Stimulated activated naive CD4-positive, alpha-beta T cell treated with Interleukin-2 at 50 U/mL for 16 hours (primary cell): Measurements from ENCODE around the gene RCC1.
"Not testable (repeated sequence)": the region's sequence is repeated elsewhere in the genome, so short reads cannot be mapped to it uniquely, and the experiment has no call there.

Experiments used
- DNase-seq: peaks from one replicate; lab custom pipeline; 2025; lab: John Stamatoyannopoulos, UW

Gene RCC1, protein sequence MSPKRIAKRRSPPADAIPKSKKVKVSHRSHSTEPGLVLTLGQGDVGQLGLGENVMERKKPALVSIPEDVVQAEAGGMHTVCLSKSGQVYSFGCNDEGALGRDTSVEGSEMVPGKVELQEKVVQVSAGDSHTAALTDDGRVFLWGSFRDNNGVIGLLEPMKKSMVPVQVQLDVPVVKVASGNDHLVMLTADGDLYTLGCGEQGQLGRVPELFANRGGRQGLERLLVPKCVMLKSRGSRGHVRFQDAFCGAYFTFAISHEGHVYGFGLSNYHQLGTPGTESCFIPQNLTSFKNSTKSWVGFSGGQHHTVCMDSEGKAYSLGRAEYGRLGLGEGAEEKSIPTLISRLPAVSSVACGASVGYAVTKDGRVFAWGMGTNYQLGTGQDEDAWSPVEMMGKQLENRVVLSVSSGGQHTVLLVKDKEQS

DNA sequence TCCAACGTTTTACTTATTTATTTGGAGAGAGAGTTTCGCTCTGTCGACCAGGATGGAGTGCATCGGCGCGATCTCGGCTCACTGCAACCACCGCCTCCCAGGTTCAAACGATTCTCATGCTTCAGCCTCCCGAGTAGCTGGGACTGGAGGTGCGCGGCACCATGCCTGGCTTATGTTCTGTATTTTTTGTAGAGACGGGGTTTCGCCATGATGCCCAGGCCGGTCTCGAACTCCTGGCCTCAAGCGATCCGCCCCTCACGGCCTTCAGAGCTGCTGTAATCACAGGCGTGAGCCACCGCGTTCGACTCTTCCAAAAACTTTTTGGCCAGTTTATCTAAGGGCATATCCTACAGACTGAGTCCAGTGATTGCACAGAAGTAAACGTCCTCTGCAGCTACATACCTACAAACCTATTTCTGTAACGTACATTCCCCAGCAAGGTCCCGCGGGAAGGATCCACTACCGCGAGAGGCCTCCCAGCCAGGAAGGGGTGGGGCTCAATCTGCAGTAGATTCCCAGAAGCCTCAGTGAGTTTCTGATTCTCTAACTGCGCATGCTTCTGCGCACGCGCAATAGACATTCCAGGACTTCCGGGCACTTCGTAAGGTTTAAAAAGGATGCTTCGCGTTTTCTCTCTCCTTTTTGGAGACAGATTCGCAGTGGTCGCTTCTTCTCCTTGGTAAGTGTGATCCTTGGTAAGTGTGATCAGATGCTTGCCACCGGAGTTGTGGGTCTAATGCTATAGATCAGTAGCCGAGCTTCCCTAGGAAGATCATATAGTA lies at the start of gene RCC1:
TSS of gene RCC1 (plus strand) at position 638 of the 782 bp plus-strand sequence. CDS start 23,824 bp downstream, outside the sequence.
- DNase-seq, result peak; percentile 95

DNA sequence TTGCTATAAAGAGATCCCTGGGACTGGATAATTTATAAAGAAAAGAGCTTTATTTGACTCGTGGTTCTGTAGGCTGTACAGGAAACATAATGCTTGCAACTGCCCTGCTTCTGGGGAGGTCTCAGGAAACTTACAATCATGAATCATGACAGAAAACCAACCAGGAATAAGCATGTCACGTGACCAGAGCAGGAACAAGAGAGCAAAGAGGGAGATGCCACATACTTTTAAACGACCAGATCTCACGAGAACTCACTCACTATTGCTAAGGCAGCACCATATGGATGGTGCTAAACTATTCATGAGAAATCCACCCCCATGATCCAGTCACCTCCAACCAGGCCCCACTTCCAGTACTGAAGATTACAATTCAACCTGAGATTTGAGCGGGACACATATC lies 49.8 kb upstream of the RCC1 start:
- no peak for DNase-seq

DNA sequence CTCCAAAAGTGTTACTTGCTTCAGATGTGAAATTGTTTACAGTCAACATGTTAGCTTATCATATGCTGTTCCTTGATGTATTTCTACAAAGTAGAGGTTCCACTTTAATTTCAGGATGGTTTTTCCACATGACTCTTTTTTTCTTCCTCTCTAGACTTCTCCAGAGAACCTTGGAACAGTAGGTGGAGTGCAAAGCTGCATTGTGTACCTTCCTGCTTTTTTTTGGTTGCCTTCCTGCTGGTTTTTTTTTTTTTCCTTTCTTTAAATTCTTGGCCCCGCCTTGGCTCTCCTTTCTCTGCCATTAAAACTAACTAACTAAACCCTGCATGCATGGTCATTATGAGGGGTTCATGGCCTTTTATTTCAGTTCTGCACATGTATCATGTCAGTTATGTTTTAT lies 48.2 kb upstream of the RCC1 start:
- DNase-seq, result no peak

DNA sequence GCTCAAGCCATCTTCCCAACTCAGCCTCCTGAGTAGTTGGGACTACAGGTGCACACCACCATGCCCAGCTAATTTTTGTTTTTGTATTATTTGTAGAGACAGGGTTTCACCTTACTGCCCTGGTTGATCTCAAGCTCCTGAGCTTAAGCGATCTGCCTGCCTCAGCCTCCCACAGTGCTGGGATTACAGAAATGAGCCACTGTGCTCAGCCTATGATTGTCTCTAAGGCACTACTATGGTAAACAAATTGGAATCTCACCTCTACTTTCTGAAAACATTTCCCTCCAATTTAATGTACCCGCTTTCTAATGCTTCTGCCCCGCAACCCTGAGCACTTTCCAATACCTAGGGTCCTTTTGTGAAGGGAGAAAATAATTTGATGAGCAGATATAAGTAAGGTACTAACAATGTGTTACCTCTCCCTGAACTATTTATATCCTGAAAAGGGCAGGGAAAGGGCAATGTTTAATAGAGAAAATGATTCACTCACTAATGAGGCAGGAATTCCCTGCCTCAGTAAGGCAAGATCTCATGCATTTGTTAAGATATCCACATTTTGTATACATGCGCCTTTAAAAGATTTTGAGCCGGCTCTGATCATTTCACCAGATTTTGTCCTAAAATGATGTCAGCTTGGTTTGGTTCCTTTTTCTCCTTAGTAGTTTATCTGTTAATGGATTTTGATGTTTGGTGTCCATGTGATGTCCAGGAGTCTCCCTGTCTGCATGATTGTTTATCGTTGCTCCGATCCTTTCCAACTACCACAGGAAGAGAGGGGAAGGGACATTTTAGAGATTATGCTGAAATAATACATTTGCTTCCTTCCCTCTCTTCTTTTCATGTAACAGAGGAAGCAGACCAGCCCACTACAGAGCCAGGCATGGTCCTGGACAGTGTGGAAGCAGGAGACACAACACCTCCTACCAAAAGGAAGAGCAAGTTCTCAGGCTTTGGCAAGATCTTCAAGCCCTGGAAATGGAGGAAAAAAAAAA lies 47.3 kb upstream of the RCC1 start:
- no peak for DNase-seq

DNA sequence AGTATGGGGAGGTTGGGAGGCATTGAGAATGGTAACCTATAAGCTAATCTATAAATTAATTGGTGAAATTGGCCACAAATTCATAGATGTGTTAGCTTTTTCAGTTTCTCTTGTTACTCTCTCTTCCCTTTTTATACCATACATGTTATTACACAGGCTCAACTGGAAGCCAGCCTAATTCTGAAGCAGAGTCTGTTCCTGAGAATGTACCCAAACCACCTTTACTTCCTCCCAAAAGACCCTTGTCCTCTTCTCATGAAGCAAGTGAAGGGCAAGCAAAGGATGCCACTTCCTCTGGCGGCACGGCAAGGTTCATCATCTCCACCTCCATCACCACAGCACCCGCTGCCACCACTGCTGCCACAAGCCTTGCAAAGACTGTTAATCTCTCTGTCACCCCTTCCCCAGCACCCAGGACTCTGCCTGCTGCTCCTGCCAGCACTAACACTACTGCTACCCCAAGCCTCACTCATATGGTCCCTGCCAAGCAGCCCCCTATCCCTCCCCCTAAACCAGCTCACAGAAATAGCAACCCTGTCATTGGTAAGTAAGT lies 39.5 kb upstream of the RCC1 start:
- no peak for DNase-seq

DNA sequence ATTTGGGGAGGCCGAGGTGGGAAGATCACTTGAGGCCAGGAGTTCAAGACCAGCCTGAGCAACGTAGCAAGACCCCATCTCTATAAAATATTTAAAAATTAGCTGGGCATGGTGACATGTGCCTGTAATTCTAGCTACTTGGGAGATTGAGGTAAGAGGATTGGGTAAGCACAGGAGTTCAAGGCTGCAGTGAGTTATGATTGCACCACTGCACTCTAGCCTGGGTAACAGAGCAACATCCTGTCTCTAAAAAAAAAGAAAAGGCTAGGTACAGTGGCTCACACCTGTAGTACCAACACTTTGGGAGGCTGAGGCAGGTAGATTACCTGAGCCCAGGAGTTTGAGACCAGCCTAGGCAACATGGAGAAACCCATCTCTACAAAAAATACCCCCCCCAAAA lies 35.7 kb upstream of the RCC1 start:
- no peak for DNase-seq

DNA sequence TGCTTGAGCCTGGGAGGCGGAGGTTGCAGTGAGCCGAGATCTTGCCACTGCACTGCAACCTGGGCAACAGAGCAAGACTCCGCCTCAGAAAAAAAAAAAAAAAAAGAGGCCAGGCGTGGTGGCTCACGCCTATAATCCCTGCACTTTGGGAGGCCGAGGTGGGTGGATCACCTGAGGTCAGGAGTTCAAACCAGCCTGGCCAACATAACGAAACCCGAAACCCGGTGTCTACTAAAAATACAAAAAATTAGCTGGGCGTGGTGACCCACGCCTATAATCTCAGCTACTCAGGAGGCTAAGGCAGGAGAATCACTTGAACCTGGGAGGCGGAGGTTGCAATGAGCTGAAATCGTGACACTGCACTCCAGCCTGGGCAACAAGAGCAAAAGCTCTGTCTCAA lies 26.3 kb upstream of the RCC1 start:
- DNase-seq, result not testable (repeated sequence)

DNA sequence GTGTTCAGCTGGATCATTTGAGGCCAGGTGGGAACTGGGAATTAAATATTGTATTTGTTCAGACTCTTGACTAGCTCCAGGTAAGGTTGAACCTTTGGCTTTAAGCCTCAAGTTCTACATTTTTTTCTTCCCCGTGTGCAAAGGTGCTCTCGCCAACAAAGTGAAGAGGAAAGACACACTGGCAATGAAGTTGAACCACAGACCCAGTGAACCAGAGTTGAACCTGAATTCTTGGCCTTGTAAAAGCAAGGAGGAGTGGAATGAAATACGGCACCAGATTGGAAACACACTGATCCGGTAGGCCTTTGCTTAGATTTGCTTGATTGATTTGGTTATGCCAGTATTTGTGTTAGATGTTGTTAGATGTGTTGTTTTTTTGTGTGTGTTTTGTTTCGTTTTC lies 25.5 kb upstream of the RCC1 start:
- DNase-seq, result no peak

DNA sequence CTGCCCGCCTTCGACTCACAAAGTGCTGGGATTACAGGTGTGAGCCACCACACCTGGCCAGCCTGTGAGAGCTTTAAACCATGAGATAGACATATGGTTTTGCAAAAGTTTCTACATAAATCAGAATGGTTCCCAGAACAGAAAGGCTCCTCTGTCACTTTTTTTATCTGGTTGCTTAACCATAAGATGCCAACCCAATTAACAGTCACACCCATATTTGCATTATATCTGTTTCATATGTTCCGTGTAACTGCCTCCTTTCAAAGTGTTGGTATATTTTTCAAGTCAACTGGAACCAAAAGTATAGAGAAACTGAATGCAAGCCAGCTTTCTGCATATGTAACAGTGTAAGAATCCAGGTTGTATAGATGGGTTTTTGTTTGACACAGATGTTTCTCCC lies 23.7 kb upstream of the RCC1 start:
- DNase-seq, result no peak

DNA sequence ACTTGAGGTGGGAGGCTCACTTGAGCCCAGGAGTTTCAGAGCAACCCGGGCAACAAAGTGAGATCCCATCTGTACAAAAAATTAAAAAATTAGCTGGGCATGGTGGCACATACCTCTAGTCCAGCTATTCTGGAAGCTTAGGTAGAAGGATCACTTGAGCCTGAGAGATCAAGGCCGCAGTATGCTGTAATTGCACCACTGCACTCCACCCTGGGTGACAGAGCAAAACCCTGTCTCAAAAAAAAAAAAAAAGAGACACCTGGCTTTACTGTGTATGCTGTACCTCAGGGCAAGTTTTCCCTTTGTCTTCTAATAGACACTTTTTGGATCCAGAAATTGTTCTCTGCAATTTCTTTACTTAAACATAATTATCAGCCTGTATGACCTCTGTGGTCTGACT lies 23.1 kb upstream of the RCC1 start:
- DNase-seq, result no peak

DNA sequence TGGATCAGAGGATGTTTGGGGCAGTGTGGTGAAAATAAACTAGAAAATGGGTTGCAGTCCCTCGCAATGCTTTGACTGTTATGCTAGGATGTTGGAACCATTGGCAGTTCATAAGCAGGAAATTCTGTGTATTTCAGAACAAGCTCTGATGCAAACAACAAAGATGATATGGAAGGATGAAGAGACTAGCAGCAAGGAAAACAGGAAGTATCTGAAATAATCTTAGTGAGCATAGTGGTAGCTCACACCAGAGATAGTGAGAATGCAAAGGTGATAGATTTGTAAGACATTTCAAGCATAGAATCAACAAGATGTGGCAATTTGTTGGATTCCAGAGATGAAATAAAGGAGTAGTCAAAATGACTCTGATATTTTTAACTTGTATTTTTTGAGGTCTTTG lies 11.1 kb upstream of the RCC1 start:
- DNase-seq, result no peak

DNA sequence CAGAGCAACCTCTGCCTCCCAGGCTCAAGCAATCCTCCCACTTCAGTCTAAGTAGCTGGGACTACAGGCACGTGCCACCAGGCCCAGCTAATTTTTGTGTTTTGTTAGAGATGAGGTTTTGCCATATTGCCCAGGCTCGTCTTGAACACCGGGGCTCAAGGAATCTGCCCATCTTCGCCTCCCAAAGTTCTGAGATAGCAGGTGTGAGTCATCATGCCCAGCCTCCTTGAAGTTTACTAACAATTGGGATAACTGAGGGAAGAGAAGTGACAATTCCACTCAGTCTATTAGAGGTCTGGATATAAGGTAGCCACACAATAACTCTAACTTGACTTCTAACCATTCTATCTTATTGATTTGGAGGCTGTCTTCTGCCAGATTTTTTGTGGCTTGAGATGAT lies 6.3 kb upstream of the RCC1 start:
- no peak for DNase-seq

DNA sequence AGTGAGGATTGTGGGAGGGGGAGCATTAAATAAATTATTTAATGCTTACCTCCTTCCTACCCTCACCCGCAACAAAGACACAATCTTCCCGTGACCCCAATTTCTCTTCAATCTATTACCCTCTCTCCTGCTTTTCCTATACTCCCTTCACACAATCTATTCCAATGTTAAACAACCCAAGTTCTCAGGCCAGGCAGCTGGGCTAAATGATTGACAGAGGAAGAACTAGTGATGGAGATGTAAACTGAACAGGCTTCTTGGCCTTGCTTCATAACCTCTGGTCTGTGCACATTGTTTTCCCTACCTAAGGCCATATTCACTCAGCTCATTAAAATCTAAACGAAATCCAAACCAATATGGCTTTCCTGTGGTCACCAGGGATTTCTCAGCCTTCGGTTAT lies 3.9 kb upstream of the RCC1 start:
- no peak for DNase-seq

DNA sequence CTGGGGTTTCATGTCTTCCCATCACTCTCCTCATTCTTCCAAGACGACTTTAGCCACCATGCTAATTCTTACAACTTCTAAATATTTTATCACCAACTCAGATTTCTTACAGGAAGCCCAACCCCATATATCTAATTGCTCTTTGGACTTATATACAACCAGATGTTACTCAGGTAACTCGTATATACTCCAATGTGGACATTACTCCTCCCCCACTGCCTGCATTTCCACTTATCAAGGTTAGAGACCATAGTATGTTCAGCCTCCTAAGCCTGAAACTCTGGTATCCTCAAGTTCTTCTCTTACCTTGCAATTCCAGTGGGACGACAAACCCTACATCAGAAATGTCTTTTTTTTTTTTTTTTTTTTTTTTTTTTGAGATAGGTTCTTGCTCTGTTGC lies 2.7 kb upstream of the RCC1 start:
- no peak for DNase-seq

DNA sequence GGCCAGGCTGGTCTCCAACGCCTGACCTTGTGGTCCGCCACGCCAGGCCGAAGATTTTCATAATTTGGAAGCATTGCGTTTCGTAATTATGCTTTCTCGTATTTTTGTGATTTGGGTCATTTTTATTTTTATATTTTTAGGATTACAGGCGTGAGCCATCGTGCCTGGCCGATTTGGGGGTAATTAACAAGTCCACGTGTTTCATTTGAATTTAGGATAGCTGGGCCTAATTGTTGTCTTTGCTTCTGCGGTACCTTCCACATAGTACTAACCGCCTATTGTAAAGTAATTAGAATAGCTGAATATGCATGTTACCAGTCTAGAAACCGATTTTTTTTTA lies 1.0 kb downstream of the RCC1 start:
- no peak for DNase-seq

DNA sequence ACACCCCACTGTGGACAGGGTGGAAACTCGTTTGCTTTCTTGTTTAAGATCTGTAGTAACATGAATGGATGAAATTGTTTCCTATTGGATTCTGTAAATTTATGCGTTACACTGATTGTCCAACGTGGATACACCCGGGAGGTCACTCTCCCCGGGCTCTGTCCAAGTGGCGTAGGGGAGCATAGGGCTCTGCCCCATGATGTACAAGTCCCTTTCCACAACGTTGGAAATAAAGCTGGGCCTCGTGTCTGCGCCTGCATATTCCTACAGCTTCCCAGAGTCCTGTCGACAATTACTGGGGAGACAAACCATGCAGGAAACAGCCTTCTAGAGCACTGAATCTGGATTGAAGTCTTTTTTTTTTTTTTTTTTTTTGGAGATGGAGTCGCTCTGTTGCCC lies 1.4 kb downstream of the RCC1 start:
- no peak for DNase-seq

DNA sequence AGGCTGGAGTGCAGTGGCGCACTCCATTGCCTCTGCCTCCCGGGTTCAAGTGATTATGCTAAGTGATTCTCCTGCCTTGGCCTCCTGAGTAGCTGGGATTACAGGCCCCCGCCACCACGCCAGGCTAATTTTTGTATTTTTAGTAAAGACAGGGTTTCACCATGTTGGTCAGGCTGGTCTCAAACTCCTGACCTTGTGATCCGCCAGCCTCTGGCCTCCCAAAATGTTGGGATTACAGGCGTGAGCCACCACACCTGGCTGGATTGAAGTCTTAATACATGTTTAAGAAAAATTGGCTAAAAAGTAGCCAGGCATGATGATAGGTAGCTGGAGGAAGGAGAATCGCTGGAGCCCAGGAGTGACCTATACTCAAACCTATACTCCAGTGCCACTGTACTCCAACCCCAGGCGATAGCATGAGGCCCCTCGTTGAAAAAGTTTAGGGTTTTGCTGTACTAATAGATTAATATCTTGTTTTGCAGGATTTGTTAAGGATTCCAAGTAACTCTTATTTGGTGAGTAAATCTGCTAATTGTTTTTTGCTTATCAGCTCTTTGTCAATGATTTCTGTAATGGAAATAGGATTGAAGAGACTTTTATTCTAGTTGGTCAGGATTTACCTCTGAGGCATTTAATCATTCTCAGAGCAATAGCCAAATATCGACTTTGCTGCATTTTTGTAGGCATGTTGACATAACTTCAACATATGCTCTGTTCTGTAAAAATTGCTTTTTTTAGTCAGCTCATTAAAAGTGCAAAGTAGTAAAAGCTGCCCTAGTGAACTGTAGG lies 2.0 kb downstream of the RCC1 start:
- no peak for DNase-seq

DNA sequence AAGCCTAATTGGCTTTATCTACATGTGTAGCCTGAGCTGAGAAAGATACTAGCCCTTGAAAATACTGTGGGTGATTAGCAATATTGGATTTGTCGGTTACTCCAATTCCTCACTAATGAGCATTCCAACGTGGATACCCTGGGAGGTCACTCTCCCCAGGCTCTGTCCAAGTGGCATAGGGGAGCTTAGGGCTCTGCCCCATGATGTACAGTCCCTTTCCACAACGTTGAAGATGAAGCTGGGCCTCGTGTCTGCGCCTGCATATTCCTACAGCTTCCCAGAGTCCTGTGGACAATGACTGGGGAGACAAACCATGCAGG lies 2.6 kb downstream of the RCC1 start:
- no peak for DNase-seq

DNA sequence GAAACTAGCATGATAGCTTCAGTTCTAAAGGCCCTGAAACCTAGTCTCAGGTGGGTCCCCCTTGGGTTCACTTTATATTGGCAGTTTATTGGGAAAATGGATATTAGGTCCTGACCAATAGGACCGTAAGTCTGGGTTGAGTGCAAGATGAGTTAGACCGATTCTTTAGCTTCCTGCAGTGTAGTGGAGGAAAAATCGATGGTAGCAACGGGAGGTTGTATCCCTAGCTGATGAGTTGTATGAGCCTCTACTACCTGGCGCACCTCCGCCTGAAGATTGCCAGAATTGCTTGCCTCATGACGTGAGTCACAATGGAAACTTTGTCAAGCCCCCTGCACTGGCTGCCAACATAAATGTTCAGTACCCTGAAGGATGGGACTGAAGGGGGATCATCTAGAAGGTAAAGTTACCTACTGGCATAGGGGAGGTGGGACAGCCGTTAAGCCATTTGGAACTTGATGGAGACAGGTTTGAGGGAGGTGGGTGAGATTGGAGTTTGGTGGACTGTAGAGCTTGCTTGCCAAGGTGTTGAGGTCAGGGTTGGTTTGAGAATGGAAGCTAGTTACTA lies 3.9 kb downstream of the RCC1 start:
- DNase-seq, result peak; percentile 15

DNA sequence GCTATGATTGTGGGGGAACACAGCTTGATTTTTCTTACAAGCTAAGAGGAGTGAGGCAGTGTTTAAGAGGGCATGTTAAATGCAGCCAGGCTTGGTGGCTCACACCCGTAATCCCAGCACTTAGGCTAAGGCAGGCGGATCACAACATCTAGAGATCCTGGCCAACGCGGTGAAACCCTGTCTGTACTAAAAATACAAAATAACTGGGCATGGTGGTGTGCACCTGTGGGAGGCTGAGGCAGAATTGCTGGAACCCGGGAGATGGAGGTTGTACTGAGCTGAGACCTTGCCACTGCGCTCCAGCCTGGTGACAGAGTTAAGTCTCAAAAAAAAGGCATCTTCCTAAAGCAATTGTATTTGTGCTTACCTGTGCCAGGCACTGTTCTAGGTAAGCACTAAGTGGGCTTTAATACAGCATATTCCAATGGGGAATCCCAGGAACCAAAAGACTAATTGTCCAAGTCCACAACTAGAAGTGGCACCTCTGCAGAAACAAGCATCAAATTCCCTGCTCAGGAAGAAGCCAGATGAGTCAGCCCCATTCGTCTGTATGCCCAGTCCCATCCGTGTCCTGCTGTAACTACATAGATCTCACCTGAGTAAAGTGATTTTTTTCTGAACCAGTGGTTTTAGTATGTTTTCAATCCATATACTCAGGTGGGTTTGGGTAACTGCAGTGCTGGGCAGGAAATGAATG lies 4.6 kb downstream of the RCC1 start:
- DNase-seq, result peak; percentile 32
